K562 (cell line): ENCODE results near the gene ZRANB1. TPM values are rescaled to one million over a fixed set of nuclear protein-coding genes. Genes with fewer than 3 reads are reported as not detected.

Source experiments
- ATAC-seq: fragments of 200-7000 bp; cut with Tn5 transposase; 3 replicates; pipeline ENCODE4 v1.9.1; 2020; ENCODE audit warnings: moderate library complexity
- BruUV-seq: library from RNA; stranded (reverse); fragments of 400-500 nt; replicated peaks from 2 replicates; lab custom pipeline; 2021; lab: Mats Ljungman, UMichigan
- CTCF ChIA-PET: fragments of 300-600 bp; formaldehyde crosslinking; extraction: SDS; loops from one replicate; lab custom pipeline; 2021; ENCODE audit warnings: low intra/inter-chr PET ratio; lab: Yijun Ruan, JAX
- POLR2A ChIA-PET: fragments of 300-600, 350-650 bp; sonication (Branson Sonifier 250); formaldehyde crosslinking; extraction: SDS; loops from one replicate; lab custom pipeline; 2021; ENCODE audit warnings: antibody characterized with exemption, inconsistent platforms; lab: Yijun Ruan, JAX
- DNase-seq, 4 experiments: peaks; one replicate each; pipeline versions ENCODE4 v3.0.0 to v3.0.0-alpha.2; 2011 to 2018; ENCODE audit warnings: low spot score in 3 of 4, mixed read lengths in 3 of 4; ENCODE audit errors: extremely low read depth in 1 of 4
- FAIRE-seq: peaks from 2 replicates; lab custom pipeline; 2011; peaks lifted over from hg19 to GRCh38; lab: Jason Lieb, UNC
- H2AFZ ChIP-seq: 2 replicates; pipeline ENCODE4 v1.6.0; 2011; ENCODE audit warnings: low read depth, low read length, control low read depth, inconsistent platforms
- H3K27ac ChIP-seq: fragments of 200-600 bp; 3 replicates; pipeline ENCODE4 v1.8.0; 2011; ENCODE audit warnings: low read depth, mild to moderate bottlenecking, control low read depth, inconsistent platforms, low read length, moderate library complexity, mixed read lengths; ENCODE audit errors: extremely low read depth
- H3K27me3 ChIP-seq, 2 experiments: fragments of 300-600 bp in 1 of 2; 2 replicates in 1 of 2; 3 replicates in 1 of 2; pipeline versions ENCODE4 v1.6.0 to v1.8.0; 2011; ENCODE audit warnings: inconsistent platforms in 2 of 2, low read length in 2 of 2, mild to moderate bottlenecking in 1 of 2, mixed read lengths in 1 of 2, moderate library complexity in 1 of 2; ENCODE audit not compliant: control insufficient read depth in 2 of 2, insufficient read depth in 2 of 2
- H3K36me3 ChIP-seq: fragments of 300-600 bp; 3 replicates; pipeline ENCODE4 v1.8.0; 2011; ENCODE audit warnings: mild to moderate bottlenecking, low read length, inconsistent platforms; ENCODE audit not compliant: control insufficient read depth, insufficient read depth
- H3K4me1 ChIP-seq, 2 experiments: fragments of 200-600 bp in 1 of 2; replicated peaks in 1 of 2; 2 replicates in 1 of 2; 3 replicates in 1 of 2; pipeline versions ENCODE4 v1.5.1 to v1.8.0; 2011; ENCODE audit warnings: inconsistent platforms in 2 of 2, low read length in 2 of 2, mild to moderate bottlenecking in 1 of 2, mixed read lengths in 1 of 2, moderate library complexity in 1 of 2; ENCODE audit not compliant: control insufficient read depth in 2 of 2, insufficient read depth in 2 of 2
- H3K4me2 ChIP-seq: 2 replicates; pipeline ENCODE4 v1.6.1; 2011; ENCODE audit warnings: low read length, control low read depth, inconsistent platforms, mixed read lengths; ENCODE audit not compliant: insufficient read depth
- H3K4me3 ChIP-seq: fragments of 200-600 bp; sonication (generic), shearing (Covaris generic); 2 replicates; pipeline ENCODE4 v1.5.1; 2016; ENCODE audit warnings: control low read depth, inconsistent platforms
- H3K79me2 ChIP-seq: fragments of 200-600 bp; 3 replicates; pipeline ENCODE4 v1.8.0; 2011; ENCODE audit warnings: low read length, inconsistent platforms; ENCODE audit not compliant: control insufficient read depth, insufficient read depth
- H3K9ac ChIP-seq, 2 experiments: 2 replicates each; pipeline versions ENCODE4 v1.6.0 to v1.6.1; 2011; ENCODE audit warnings: low read depth in 2 of 2, low read length in 2 of 2, control low read depth in 1 of 2, inconsistent platforms in 1 of 2, mild to moderate bottlenecking in 1 of 2, mixed read lengths in 1 of 2; ENCODE audit not compliant: insufficient read depth in 1 of 2
- H3K9me1 ChIP-seq: one replicate; pipeline ENCODE4 v1.6.0; 2011; ENCODE audit warnings: inconsistent platforms, mild to moderate bottlenecking, low read length, moderate library complexity; ENCODE audit not compliant: control insufficient read depth, insufficient read depth
- H3K9me3 ChIP-seq: replicated peaks from 2 replicates; pipeline ENCODE4 v1.5.1; 2011; ENCODE audit warnings: low read depth, low read length, inconsistent platforms; ENCODE audit not compliant: control insufficient read depth, insufficient read depth
- H4K20me1 ChIP-seq: replicated peaks from 2 replicates; pipeline ENCODE4 v1.6.1; 2011; ENCODE audit warnings: low read length, inconsistent platforms, mixed read lengths; ENCODE audit not compliant: control insufficient read depth, insufficient read depth
- CLOCK ChIP-seq: fragments of 250-450 bp; sonication (Bioruptor Pico); IDR thresholded peaks from 2 replicates; pipeline ENCODE4 v1.4.0; 2020; ENCODE audit warnings: mild to moderate bottlenecking, moderate library complexity, borderline replicate concordance
- DDX20 ChIP-seq: fragments of 450-650 bp; IDR thresholded peaks from 2 replicates; pipeline ENCODE4 v1.6.1; 2016; ENCODE audit warnings: missing genetic modification characterization, low read depth, mild to moderate bottlenecking, missing compliant biosample characterization, moderate library complexity
- FOXA3 ChIP-seq, 2 experiments: fragments of 450-650 bp in 1 of 2; sonication (generic) in 1 of 2; formaldehyde crosslinking; IDR thresholded peaks in 1 of 2; conservative IDR thresholded peaks in 1 of 2; 2 replicates each; pipeline versions ENCODE4 v1.4.0 to v1.8.0; 2020 to 2022; ENCODE audit warnings: mild to moderate bottlenecking in 2 of 2, missing genetic modification reagents in 1 of 2
- GTF2A2 ChIP-seq: IDR thresholded peaks from 2 replicates; pipeline ENCODE4 v1.6.1; 2016; ENCODE audit warnings: mild to moderate bottlenecking, missing genetic modification characterization, missing compliant biosample characterization
- MLLT1 ChIP-seq, 2 experiments: fragments of 450-650 bp; IDR thresholded peaks; 2 replicates each; pipeline ENCODE4 v1.6.1; 2016
- POLR3A ChIP-seq: IDR thresholded peaks from 2 replicates; pipeline ENCODE4 v1.6.1; 2011; ENCODE audit warnings: borderline replicate concordance, mild to moderate bottlenecking, moderate library complexity; ENCODE audit not compliant: insufficient read length, insufficient read depth; ENCODE audit errors: extremely low read depth
- TSHZ1 ChIP-seq: fragments of 250-450 bp; sonication (Bioruptor Pico); IDR thresholded peaks from 2 replicates; pipeline ENCODE4 v1.4.0; 2020; ENCODE audit warnings: mild to moderate bottlenecking, moderate library complexity
- U2AF2 ChIP-seq: fragments of 200-400 bp; formaldehyde crosslinking; optimal IDR thresholded peaks from 2 replicates; pipeline ENCODE3; 2017; ENCODE audit warnings: low read depth, mild to moderate bottlenecking, low read length
- ZBTB8A ChIP-seq: fragments of 450-650 bp; IDR thresholded peaks from 2 replicates; pipeline ENCODE4 v1.6.1; 2018; ENCODE audit warnings: mild to moderate bottlenecking, moderate library complexity; ENCODE audit not compliant: partially characterized antibody
- ZC3H4 ChIP-seq: sonication (generic); formaldehyde crosslinking; IDR thresholded peaks from 2 replicates; pipeline ENCODE4 v1.9.0; 2021; ENCODE audit warnings: missing genetic modification reagents, borderline replicate concordance
- ZEB2 ChIP-seq: fragments of 450-650 bp; IDR thresholded peaks from 2 replicates; pipeline ENCODE4 v1.6.1; 2016
- ZFX ChIP-seq: sonication (generic); formaldehyde crosslinking; IDR thresholded peaks from 2 replicates; pipeline ENCODE4 v1.8.0; 2022; ENCODE audit warnings: mild to moderate bottlenecking, missing genetic modification reagents, moderate library complexity
- ZNF57 ChIP-seq: fragments of 450-650 bp; formaldehyde crosslinking; IDR thresholded peaks from 2 replicates; pipeline ENCODE4 v1.4.0; 2020; ENCODE audit warnings: mild to moderate bottlenecking, moderate library complexity
- WGBS: fragments of 100-300 bp; shearing (Covaris generic); methylation state at CpG from one replicate; pipeline ENCODE4 v1.1.6; 2016; ENCODE audit warnings: low coverage, mixed read lengths; ENCODE audit not compliant: insufficient coverage; ENCODE audit errors: missing lambda C conversion rate; 5-methylcytosine and 5-hydroxymethylcytosine counted together
- in situ Hi-C: fragments of 300-500 bp; cut with MboI; formaldehyde crosslinking; loops from 4 replicates; pipeline ENCODE4 v1.15.0; 2018; ENCODE audit warnings: inconsistent platforms, mixed read lengths
- intact Hi-C: fragments of 100-400 bp; cut with micrococcal nuclease; formaldehyde crosslinking; loops from 2 replicates; pipeline ENCODE4 v1.14.2; 2022
- polyA plus RNA-seq, 8 experiments: library from polyadenylated mRNA; depleted of rRNA in 4 of 8; stranded (reverse) in 5 of 8; unstranded in 3 of 8; fragments of >200 nt; fragmentation: Nextera tagmentation in 2 of 8; fragmentation: Illumina TruSeq in 1 of 8; extraction: Ambion mirVana in 2 of 8; extraction: Trizol in 1 of 8; gene quantifications; 2 replicates each; pipeline versions ENCODE4 v1.2.1 to v1.2.3, GENCODE V29; 2011 to 2014; ENCODE audit warnings: inconsistent platforms in 1 of 8, missing spikeins in 1 of 8
- total RNA-seq, 7 experiments: library from RNA; depleted of rRNA in 6 of 7; stranded (reverse); fragments of >200 nt in 6 of 7; fragmentation: Illumina TruSeq in 2 of 7; extraction: Trizol in 2 of 7; gene quantifications; 2 replicates each; pipeline versions ENCODE4 v1.2.1 to v1.2.3, GENCODE V29; 2011 to 2021; ENCODE audit warnings: low replicate concordance in 1 of 7

The ZRANB1 gene
- total and polyA plus RNA-seq, 9 of the 15 experiments (the other 6 are each of a cell fraction or from before 2014, with no cell fraction given), result 0.07 to 1.1 (median 0.64) TPM

- TF ChIP-seq POLR3A, result no peak
- TF ChIP-seq U2AF2, result no peak
- TF ChIP-seq ZC3H4 (CRISPR knock-in tag), result no peak
- TF ChIP-seq TSHZ1, result no peak
- no peak for TF ChIP-seq DDX20
- no peak for TF ChIP-seq GTF2A2
Measured at GRCh38 chr10:124944982-124945381, 3.1 kb downstream of the ZRANB1 start (continued).

- Histone ChIP-seq H2AFZ (no peak overlapping the region), H3K4me1 (peaks cover 0 to 12% of the 10 kb centered on the region in 2 experiments; a peak in 2 of 5 replicates), H3K27ac (no peak overlapping the region; the same call in 2 of the 3 replicates), H3K36me3 (peaks cover 37% of the 10 kb centered on the region; the same call in 2 of the 3 replicates), H3K4me2 (peak overlapping the region; percentile 14; the same call in 1 of the 2 replicates), H3K4me3 (no peak overlapping the region), H3K79me2 (peaks cover 87% of the 10 kb centered on the region), H3K9me3 (no peaks in the 10 kb centered on the region), H3K9me1 (no peaks in the 10 kb centered on the region), H3K9ac (no peak overlapping the region), H4K20me1 (peaks cover 40% of the 10 kb centered on the region), H3K27me3 (no peaks in the 10 kb centered on the region)
- intact Hi-C loops, result loop anchor here (10.0 kb wide), 1 partner anchor 208 kb away; no protein-coding TSS in a partner anchor
- POLR2A ChIA-PET, result interaction anchor here (1.0 to 1.5 kb wide), 3 partner anchors 22 to 99 kb away, joined by 3 to 4 read pairs (median 4); no protein-coding TSS in a partner anchor
- FAIRE-seq, result peak; percentile 59
- no TSS peak for BruUV-seq
- DNase-seq, result peak; percentile 3 to 36 (median 10)
- peak; percentile 73 for ATAC-seq
- CTCF ChIA-PET, result no interaction called here
- in situ Hi-C loops, result loop anchor here (25.0 kb wide), 1 partner anchor 215 kb away; the partner anchor contains the start of gene CTBP2
- WGBS, result 11% methylated on average over 2 of the region's 2 CpGs
- TF ChIP-seq CLOCK (no peak), ZEB2 (0 out of 2 replicates have a peak, but pooled peaks have one; percentile 46), FOXA3 (CRISPR knock-in tag; conservative IDR thresholded peaks at IDR 0.05 in 1 of 2, IDR thresholded peaks at IDR 0.05 in 1 of 2) (peak; percentile 99 to 100), ZNF57 (CRISPR knock-in tag) (no peak), ZFX (CRISPR knock-in tag) (no peak), MLLT1 (IDR thresholded peaks at IDR 0.05) (0 out of 4 replicates have a peak, but pooled peaks of 1 of the 2 experiments have one; percentile 23), ZBTB8A (no peak)
Measured at GRCh38 chr10:124946945-124947344, 5.0 kb downstream of the ZRANB1 start.
